ENCODE measurements around the gene LGALS9.
"Not testable (repeated sequence)": the region's sequence is repeated elsewhere in the genome, so short reads cannot be mapped to it uniquely, and the experiment has no call there.

Gene LGALS9

GRCh38 chr17:27669850-27670249 lies 38.9 kb downstream of the LGALS9 start:
- H3K4me3 ChIP-seq (ENCODE audit: low read depth, low read length), result no peak overlapping the region
- TF ChIP-seq, protein P1, sequence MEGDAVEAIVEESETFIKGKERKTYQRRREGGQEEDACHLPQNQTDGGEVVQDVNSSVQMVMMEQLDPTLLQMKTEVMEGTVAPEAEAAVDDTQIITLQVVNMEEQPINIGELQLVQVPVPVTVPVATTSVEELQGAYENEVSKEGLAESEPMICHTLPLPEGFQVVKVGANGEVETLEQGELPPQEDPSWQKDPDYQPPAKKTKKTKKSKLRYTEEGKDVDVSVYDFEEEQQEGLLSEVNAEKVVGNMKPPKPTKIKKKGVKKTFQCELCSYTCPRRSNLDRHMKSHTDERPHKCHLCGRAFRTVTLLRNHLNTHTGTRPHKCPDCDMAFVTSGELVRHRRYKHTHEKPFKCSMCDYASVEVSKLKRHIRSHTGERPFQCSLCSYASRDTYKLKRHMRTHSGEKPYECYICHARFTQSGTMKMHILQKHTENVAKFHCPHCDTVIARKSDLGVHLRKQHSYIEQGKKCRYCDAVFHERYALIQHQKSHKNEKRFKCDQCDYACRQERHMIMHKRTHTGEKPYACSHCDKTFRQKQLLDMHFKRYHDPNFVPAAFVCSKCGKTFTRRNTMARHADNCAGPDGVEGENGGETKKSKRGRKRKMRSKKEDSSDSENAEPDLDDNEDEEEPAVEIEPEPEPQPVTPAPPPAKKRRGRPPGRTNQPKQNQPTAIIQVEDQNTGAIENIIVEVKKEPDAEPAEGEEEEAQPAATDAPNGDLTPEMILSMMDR (conservative IDR thresholded peaks at IDR 0.05; ENCODE audit: low read depth, low read length), result no peak
- no peak for DNase-seq (ENCODE audit: low read depth)

GRCh38 chr17:27670791-27671590 lies 40.0 kb downstream of the LGALS9 start:
- H3K4me3 ChIP-seq (ENCODE audit: low read depth, low read length), result no peak overlapping the region
- TF ChIP-seq, protein P1 (conservative IDR thresholded peaks at IDR 0.05; ENCODE audit: low read depth, low read length), result no peak
- no peak for DNase-seq (ENCODE audit: low read depth)

DNA sequence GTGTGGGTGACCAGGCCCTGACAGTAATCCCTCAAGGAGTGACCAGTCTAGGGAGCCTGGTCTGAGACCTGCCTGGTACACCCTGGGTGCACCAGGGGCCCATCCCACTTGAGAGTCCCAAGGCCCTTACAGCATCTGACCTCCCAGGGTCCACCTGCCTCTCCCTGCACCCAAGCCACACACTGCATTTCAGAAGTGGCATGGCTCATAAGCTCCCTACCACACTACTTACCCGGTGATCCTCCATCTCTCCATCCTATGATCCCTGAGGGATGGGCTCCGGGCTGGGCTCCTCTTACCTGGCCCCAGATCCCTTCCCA lies 40.6 kb downstream of the LGALS9 start:
- DNase-seq (ENCODE audit: low read depth), result no peak
- TF ChIP-seq, protein P1 (conservative IDR thresholded peaks at IDR 0.05; ENCODE audit: low read depth, low read length), result no peak
- no peak overlapping the region for H3K4me3 ChIP-seq (ENCODE audit: low read depth, low read length)

DNA sequence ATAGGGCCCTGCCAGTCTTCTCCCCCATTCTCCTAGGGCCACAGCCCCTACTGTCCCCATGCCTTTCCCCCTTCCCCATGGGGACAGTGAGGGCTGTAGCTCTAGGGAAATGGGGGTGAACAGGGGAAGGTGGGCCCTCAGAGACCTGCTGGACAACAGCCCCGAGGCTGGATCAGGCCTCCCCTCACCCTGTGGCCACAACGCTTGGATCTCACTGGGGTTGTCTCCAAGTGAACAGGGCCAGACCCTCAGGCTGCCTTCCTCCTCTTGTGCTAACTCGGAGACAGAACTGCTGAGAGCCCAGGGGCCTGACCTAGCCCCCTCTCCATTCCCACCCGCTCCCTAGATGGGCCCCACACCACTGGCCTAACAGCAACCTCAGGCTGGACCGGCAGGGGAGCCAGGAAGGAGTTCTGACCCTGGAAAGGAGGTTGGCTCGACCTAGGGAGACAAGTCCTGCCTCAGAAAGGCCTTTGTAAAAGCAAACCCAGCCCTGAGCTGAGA lies 41.0 kb downstream of the LGALS9 start:
- not testable (repeated sequence) for DNase-seq (ENCODE audit: low read depth); H3K4me3 ChIP-seq (ENCODE audit: low read depth, low read length)

DNA sequence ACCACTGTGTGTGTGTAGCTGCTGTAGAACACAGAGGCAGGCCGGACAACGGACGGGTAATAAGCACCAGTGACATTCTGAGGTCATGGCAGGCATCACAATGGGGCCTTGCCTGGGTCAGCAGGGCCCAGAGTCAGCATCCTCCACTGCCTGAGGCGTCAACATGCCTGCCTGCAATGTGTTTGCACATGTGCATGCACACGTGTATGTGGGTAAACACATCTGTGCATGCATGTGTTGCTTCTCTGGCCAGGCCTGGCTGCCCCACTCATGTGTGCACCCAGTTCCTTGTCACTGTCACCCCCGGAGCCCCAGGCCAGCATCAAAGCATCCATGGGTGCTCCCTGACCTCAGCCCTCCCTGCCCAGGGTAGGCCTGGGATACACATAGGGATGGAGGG lies 43.3 kb downstream of the LGALS9 start:
- no peak overlapping the region for H3K4me3 ChIP-seq (ENCODE audit: low read depth, low read length)
- no peak for DNase-seq (ENCODE audit: low read depth)
- TF ChIP-seq, protein P1 (conservative IDR thresholded peaks at IDR 0.05; ENCODE audit: low read depth, low read length), result no peak

GRCh38 chr17:27677191-27677590 lies 46.2 kb downstream of the LGALS9 start:
- no peak for DNase-seq (ENCODE audit: low read depth)
- H3K4me3 ChIP-seq (ENCODE audit: low read depth, low read length), result no peak overlapping the region
- TF ChIP-seq, protein P1 (conservative IDR thresholded peaks at IDR 0.05; ENCODE audit: low read depth, low read length), result no peak

DNA sequence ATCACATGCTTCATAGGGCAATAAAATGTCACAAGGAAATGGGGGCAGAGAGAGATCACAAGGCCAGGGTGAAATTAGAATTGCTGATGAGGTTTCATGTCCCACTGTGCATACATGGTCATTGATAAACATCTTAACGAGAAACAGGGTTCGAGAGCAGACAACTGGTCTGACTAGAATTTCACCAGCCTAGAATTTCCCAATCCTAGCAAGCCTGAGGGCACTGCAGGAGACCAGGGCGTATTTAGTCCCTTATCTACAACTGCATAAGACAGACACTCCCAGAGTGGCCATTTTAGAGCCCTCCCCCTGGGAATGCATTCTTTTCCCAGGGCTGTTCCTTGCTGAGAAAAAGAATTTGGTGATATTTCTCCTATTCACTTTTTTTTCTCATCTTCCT lies 55.3 kb downstream of the LGALS9 start:
- H3K4me3 ChIP-seq (ENCODE audit: low read depth, low read length); DNase-seq (ENCODE audit: low read depth): not testable (repeated sequence)

DNA sequence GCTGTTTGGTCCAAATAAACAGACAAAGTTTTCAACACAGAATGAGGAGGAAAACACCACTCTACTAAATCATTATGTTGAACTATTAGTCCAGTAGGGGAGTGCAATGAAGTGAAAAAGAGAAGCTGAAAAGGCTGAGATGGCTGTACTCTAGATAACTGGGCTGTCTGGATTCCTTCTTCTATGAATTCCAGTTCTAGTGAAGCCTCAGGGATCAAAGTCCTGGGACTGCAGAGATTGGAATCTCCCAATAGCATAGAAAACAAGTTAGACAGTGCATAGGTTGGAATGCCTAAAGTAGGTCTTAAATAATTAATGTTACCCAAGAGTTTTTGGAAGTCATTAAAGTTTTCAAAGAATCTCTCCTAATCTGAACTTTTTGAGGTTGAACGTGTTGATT lies 59.9 kb downstream of the LGALS9 start:
- TF ChIP-seq, protein P1 (conservative IDR thresholded peaks at IDR 0.05; ENCODE audit: low read depth, low read length), result no peak
- H3K4me3 ChIP-seq (ENCODE audit: low read depth, low read length), result no peak overlapping the region
- no peak for DNase-seq (ENCODE audit: low read depth)

- not testable (repeated sequence) for DNase-seq (ENCODE audit: low read depth); H3K4me3 ChIP-seq (ENCODE audit: low read depth, low read length)
These were observed 64.3 kb downstream of the LGALS9 start for GRCh38 chr17:27695254-27695814.

Measured in choroid plexus epithelial cell (primary cell).